Spleen (tissue), 3 donors: Measurements from ENCODE around the gene SLC12A1.

ENCODE experiments used
- POLR2A ChIP-seq, 3 donors: fragments of 450-650 bp; IDR thresholded peaks; one replicate each; pipeline ENCODE4 v1.5.1; 2017; ENCODE audit warnings: antibody characterized with exemption in 3 of 3, mild to moderate bottlenecking in 1 of 3
- POLR2AphosphoS5 ChIP-seq, 3 donors: sonication (generic); formaldehyde crosslinking; IDR thresholded peaks; one replicate each; pipeline ENCODE4 v1.5.1; 2017; ENCODE audit warnings: antibody characterized with exemption in 3 of 3

- TF ChIP-seq POLR2AphosphoS5 (IDR thresholded peaks at IDR 0.05) (no peak), POLR2A (IDR thresholded peaks at IDR 0.05) (no peak)
Observed at GRCh38 chr15:48289628-48290027, 83.5 kb downstream of the SLC12A1 start.
